ENCODE data around the gene SOX6. TPM values are rescaled to one million over a fixed set of nuclear protein-coding genes. Genes with fewer than 3 reads are reported as not detected.

SOX6 gene
- total RNA-seq, 2 donors from 2014 or later = 3.1 to 15.5 TPM

GRCh38 chr11:16322190-16322589 lies 34.2 kb downstream of the SOX6 start:
- Histone ChIP-seq H3K4me1 (replicated peaks) (no peaks in the 10 kb centered on the region), H3K9me3 (no peaks in the 10 kb centered on the region), H3K27ac (no peak overlapping the region), H3K36me3 (no peaks in the 10 kb centered on the region), H3K4me3 (no peak overlapping the region), H3K27me3 (replicated peaks; ENCODE audit: insufficient read depth) (no peaks in the 10 kb centered on the region)
- 98% methylated on average over 2 of the region's 2 CpGs for WGBS
- no peak for DNase-seq (ENCODE audit: low spot score)
- no peak for TF ChIP-seq POLR2A (IDR thresholded peaks at IDR 0.05)
- TF ChIP-seq POLR2AphosphoS5 (IDR thresholded peaks at IDR 0.05) = no peak
- TF ChIP-seq CTCF (IDR thresholded peaks at IDR 0.05) = no peak
- intact Hi-C loops (cut with DNase I) = no loop called here

GRCh38 chr11:16321148-16321547 lies 35.2 kb downstream of the SOX6 start:
- H3K4me1 ChIP-seq (replicated peaks) = no peaks in the 10 kb centered on the region
- TF ChIP-seq POLR2A (IDR thresholded peaks at IDR 0.05) (no peak), CTCF (IDR thresholded peaks at IDR 0.05) (no peak), POLR2AphosphoS5 (IDR thresholded peaks at IDR 0.05) (no peak)
- intact Hi-C loops (cut with DNase I) = no loop called here
- no peaks in the 10 kb centered on the region for H3K36me3 ChIP-seq
- WGBS = 71% methylated on average over 2 of the region's 2 CpGs
- no peak for DNase-seq (ENCODE audit: low spot score)
- no peaks in the 10 kb centered on the region for H3K9me3 ChIP-seq
- no peaks in the 10 kb centered on the region for H3K27me3 ChIP-seq (replicated peaks; ENCODE audit: insufficient read depth)
- H3K27ac ChIP-seq = no peak overlapping the region
- no peak overlapping the region for H3K4me3 ChIP-seq

GRCh38 chr11:16318320-16318719 lies 38.0 kb downstream of the SOX6 start:
- Histone ChIP-seq H3K9me3 (no peaks in the 10 kb centered on the region), H3K4me1 (replicated peaks) (no peaks in the 10 kb centered on the region), H3K36me3 (no peaks in the 10 kb centered on the region), H3K27me3 (replicated peaks; ENCODE audit: insufficient read depth) (no peaks in the 10 kb centered on the region), H3K4me3 (no peak overlapping the region), H3K27ac (no peak overlapping the region)
- no peak for TF ChIP-seq POLR2A (IDR thresholded peaks at IDR 0.05)
- TF ChIP-seq POLR2AphosphoS5 (IDR thresholded peaks at IDR 0.05) = no peak
- no peak for TF ChIP-seq CTCF (IDR thresholded peaks at IDR 0.05)
- DNase-seq (ENCODE audit: low spot score) = no peak
- 96% methylated on average over 9 of the region's 9 CpGs for WGBS
- intact Hi-C loops (cut with DNase I) = no loop called here

- intact Hi-C loops (cut with DNase I) = no loop called here
- WGBS = 71% methylated on average over 1 of the region's 1 CpG
- no peak overlapping the region for H3K27ac ChIP-seq
- no peak for DNase-seq (ENCODE audit: low spot score)
- H3K9me3 ChIP-seq = no peaks in the 10 kb centered on the region
- TF ChIP-seq CTCF (IDR thresholded peaks at IDR 0.05) (no peak), POLR2AphosphoS5 (IDR thresholded peaks at IDR 0.05) (no peak), POLR2A (IDR thresholded peaks at IDR 0.05) (no peak)
- no peaks in the 10 kb centered on the region for H3K36me3 ChIP-seq
- H3K4me3 ChIP-seq = no peak overlapping the region
- H3K4me1 ChIP-seq (replicated peaks) = no peaks in the 10 kb centered on the region
- no peaks in the 10 kb centered on the region for H3K27me3 ChIP-seq (replicated peaks; ENCODE audit: insufficient read depth)
These were observed 38.6 kb downstream of the SOX6 start for GRCh38 chr11:16317712-16318111.

DNA sequence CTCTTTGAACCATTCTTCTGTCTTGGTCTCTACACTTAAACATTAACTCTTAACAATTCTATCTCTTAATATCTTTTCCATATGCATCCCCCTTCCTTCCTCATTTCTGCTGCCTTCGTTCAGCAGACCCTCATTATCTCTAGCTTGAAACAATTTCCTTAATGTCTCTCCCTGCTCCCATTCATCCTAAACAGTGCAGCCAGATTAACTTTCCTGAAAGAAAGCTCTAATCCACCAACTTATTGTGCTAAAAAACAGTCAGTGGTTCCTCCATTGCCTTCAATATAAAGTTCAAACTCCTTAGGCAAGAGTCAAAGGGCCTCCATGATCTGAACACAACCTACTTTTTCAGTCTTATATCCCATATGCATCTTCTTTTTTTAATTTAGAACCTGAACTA lies 42.5 kb downstream of the SOX6 start:
- WGBS = 71% methylated on average over 1 of the region's 1 CpG
- no peak for DNase-seq (ENCODE audit: low spot score)
- no peaks in the 10 kb centered on the region for H3K27me3 ChIP-seq (replicated peaks; ENCODE audit: insufficient read depth)
- no peaks in the 10 kb centered on the region for H3K9me3 ChIP-seq
- H3K4me3 ChIP-seq = no peak overlapping the region
- no peaks in the 10 kb centered on the region for H3K4me1 ChIP-seq (replicated peaks)
- intact Hi-C loops (cut with DNase I) = no loop called here
- H3K27ac ChIP-seq = no peak overlapping the region
- no peaks in the 10 kb centered on the region for H3K36me3 ChIP-seq
- no peak for TF ChIP-seq POLR2AphosphoS5 (IDR thresholded peaks at IDR 0.05)
- no peak for TF ChIP-seq CTCF (IDR thresholded peaks at IDR 0.05)
- no peak for TF ChIP-seq POLR2A (IDR thresholded peaks at IDR 0.05)

All from prostate gland (tissue), 2 donors.